ENCODE measurements around the gene HGD. TPM values are rescaled to one million over a fixed set of nuclear protein-coding genes. Genes with fewer than 3 reads are reported as not detected.
"Not testable (repeated sequence)": the region's sequence is repeated elsewhere in the genome, so short reads cannot be mapped to it uniquely, and the experiment has no call there.

Gene HGD
- total RNA-seq, 4 donors from 2014 or later: not detected

DNA sequence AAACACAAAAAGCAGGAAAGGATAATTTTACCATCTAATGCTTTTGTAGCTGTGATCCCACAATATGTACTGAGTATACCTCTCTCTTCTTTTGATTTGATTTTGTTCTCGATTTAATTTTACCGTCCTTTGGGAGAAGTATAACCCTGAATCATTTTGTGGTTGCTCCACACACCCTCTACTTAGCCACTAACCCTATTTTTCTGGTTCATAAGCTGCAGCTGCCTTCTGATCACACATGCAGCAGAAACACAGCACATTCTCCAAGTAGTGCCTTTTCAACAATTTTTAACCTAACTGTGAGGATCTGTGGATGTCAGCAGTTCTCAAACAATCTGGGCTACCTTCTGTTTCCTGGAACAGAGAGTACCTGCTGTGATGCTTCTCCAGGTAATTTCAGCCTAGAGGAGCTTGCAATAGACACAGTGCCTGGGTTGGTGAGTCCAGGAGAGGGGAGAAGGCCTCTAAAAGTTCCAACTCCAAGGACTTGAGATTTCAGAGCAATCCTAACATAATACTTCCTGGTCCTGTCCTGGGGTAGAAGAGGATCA is 40.3 kb downstream of the HGD start:
- TF ChIP-seq, protein P1, sequence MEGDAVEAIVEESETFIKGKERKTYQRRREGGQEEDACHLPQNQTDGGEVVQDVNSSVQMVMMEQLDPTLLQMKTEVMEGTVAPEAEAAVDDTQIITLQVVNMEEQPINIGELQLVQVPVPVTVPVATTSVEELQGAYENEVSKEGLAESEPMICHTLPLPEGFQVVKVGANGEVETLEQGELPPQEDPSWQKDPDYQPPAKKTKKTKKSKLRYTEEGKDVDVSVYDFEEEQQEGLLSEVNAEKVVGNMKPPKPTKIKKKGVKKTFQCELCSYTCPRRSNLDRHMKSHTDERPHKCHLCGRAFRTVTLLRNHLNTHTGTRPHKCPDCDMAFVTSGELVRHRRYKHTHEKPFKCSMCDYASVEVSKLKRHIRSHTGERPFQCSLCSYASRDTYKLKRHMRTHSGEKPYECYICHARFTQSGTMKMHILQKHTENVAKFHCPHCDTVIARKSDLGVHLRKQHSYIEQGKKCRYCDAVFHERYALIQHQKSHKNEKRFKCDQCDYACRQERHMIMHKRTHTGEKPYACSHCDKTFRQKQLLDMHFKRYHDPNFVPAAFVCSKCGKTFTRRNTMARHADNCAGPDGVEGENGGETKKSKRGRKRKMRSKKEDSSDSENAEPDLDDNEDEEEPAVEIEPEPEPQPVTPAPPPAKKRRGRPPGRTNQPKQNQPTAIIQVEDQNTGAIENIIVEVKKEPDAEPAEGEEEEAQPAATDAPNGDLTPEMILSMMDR (IDR thresholded peaks at IDR 0.05): no peak
- no peak for TF ChIP-seq EP300 (IDR thresholded peaks at IDR 0.05)
- no peak for TF ChIP-seq POLR2A (IDR thresholded peaks at IDR 0.05)
- no peak for TF ChIP-seq POLR2AphosphoS5 (IDR thresholded peaks at IDR 0.05)
- H3K4me3 ChIP-seq: no peak overlapping the region
- peaks cover 0 to 5% (median 0%) of the 10 kb centered on the region in 3 donors for H3K4me1 ChIP-seq
- ATAC-seq: no peak
- no peaks in the 10 kb centered on the region for H3K9me3 ChIP-seq
- WGBS, 2 donors (ENCODE audit: low coverage in 1 of 2): 84% methylated on average over 2 of the region's 2 CpGs; no CpG with 5 or more reads in 1 of the 2 donors
- no peak overlapping the region for H3K27ac ChIP-seq
- H3K36me3 ChIP-seq: no peaks in the 10 kb centered on the region
- no peaks in the 10 kb centered on the region for H3K27me3 ChIP-seq

DNA sequence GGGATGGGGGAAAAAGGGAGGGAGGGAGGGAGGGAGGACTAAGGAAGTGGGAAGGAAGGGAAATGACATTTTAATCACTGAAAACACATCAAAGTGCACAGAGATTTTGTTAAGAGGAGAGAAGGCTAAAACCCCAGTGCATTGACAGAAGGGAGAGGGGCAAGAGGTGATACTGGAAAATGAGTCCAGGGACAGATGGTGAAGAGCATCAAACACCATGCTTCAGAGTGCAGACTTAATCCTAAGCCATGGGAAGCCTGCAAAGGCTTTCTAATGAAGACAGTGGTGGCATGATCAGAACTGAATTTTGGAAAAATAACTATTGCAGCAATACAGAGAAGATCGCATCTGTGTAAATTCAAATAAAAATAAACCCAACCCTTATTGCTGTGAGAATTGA is 41.8 kb downstream of the HGD start:
- TF ChIP-seq, protein P1 (IDR thresholded peaks at IDR 0.05): no peak
- no peak for TF ChIP-seq POLR2AphosphoS5 (IDR thresholded peaks at IDR 0.05)
- TF ChIP-seq EP300 (IDR thresholded peaks at IDR 0.05): no peak
- no peak for TF ChIP-seq POLR2A (IDR thresholded peaks at IDR 0.05)
- Histone ChIP-seq H3K27me3 (no peaks in the 10 kb centered on the region), H3K9me3 (no peaks in the 10 kb centered on the region), H3K27ac (no peak overlapping the region), H3K4me1 (no peaks in the 10 kb centered on the region), H3K36me3 (no peaks in the 10 kb centered on the region), H3K4me3 (no peak overlapping the region)
- no peak for ATAC-seq
- WGBS, 2 donors (ENCODE audit: low coverage in 1 of 2): 82 to 100% methylated on average over 1 of the region's 1 CpG

DNA sequence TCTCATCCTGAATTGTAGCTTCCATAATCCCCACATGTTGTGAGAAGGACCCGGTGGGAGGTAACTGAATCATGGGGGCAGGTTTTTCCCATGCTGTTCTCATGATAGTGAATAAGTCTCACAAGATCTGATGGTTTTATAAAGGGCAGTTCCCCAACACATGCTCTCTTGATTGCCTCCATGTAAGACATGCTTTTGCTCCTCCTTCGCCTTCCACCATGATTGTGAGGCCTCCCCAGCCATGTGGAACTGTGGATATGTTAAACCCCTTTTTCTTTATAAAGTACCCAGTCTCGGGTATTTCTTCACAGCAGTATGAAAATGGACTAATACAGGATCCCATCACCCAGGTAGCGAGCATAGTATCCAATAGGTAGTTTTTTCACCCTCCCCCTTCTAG is 43.2 kb downstream of the HGD start:
- H3K4me1 ChIP-seq, H3K36me3 ChIP-seq, ATAC-seq, H3K4me3 ChIP-seq, H3K27me3 ChIP-seq, H3K9me3 ChIP-seq, H3K27ac ChIP-seq: not testable (repeated sequence)
- 79 to 97% methylated on average over 3 to 4 of the region's 4 CpGs for WGBS, 2 donors (ENCODE audit: low coverage in 1 of 2)

GRCh38 chr3:120637851-120638559 is 44.0 kb downstream of the HGD start:
- Histone ChIP-seq H3K4me3 (no peak overlapping the region), H3K27me3 (no peaks in the 10 kb centered on the region), H3K9me3 (no peaks in the 10 kb centered on the region), H3K4me1 (no peaks in the 10 kb centered on the region), H3K36me3 (no peaks in the 10 kb centered on the region), H3K27ac (no peak overlapping the region)
- no peak for TF ChIP-seq EP300 (IDR thresholded peaks at IDR 0.05)
- TF ChIP-seq POLR2AphosphoS5 (IDR thresholded peaks at IDR 0.05): no peak
- TF ChIP-seq, protein P1 (IDR thresholded peaks at IDR 0.05): no peak
- no peak for TF ChIP-seq POLR2A (IDR thresholded peaks at IDR 0.05)
- 70 to 88% methylated on average over 4 to 6 of the region's 6 CpGs for WGBS, 2 donors (ENCODE audit: low coverage in 1 of 2)
- no peak for ATAC-seq

DNA sequence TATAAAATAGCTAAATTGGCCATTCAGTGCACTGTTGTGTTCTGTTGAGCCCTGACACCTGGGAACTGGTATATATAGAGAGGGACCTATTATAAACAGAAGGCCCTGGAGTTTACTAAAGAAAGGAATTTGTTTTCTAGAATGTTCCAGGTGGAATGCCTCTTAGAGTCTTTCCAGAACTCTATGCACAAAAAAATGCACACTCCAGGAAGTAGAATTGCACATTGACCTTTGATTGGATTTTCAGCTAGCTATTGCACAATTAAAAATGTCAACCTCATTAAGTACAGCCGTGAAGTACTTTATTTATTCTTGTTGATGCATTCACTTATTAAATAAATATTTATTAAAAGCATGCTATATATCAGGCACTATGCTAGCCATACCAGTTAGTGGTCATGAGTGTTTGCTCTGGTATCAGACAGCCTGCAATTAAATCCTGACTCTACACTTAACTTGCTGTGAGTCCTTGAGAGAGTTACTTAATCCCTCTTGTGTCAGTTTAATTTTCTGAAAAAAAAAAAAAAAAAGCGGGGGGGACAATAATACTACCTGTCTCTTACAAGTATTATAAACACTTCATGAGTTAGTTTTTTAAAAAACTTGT is 45.1 kb downstream of the HGD start:
- no peaks in the 10 kb centered on the region for H3K9me3 ChIP-seq
- TF ChIP-seq POLR2AphosphoS5 (IDR thresholded peaks at IDR 0.05): no peak
- TF ChIP-seq POLR2A (IDR thresholded peaks at IDR 0.05): no peak
- TF ChIP-seq, protein P1 (IDR thresholded peaks at IDR 0.05): no peak
- TF ChIP-seq EP300 (IDR thresholded peaks at IDR 0.05): no peak
- no peak for ATAC-seq
- 23 to 47% methylated on average over 2 of the region's 2 CpGs for WGBS, 2 donors (ENCODE audit: low coverage in 1 of 2)
- no peak overlapping the region for H3K27ac ChIP-seq
- no peaks in the 10 kb centered on the region for H3K4me1 ChIP-seq
- H3K36me3 ChIP-seq: no peaks in the 10 kb centered on the region
- H3K4me3 ChIP-seq: no peak overlapping the region
- no peaks in the 10 kb centered on the region for H3K27me3 ChIP-seq
